ENCODE results near the gene ROPN1L.

ROPN1L gene

GRCh38 chr5:10427978-10428377, 13.7 kb upstream of the ROPN1L start:
- DNase-seq (ENCODE audit: low read depth in 2 of 2), result no peak

DNA sequence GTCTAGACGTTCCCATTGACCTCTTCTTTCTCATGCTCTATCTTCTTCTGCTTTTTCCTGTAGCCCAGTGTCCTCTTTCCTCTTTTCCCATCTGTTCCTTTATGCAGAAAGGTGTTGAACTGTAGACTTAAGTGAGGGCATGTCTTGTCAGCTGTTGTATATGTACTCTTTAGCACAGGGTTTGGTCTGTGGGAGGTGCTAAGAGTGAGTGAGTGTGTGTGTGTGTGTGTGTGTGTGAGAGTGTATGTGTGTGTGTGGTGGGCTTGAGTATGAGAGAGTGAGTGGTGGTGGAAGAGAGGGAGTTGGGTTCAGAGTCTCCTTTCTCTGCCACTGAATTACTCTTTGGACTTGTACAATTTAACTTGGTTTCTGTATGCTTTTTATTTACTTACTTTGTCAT, 10.3 kb upstream of the ROPN1L start:
- no peak for DNase-seq (ENCODE audit: low read depth in 2 of 2)

- DNase-seq (ENCODE audit: low read depth in 2 of 2), result no peak
Measured at GRCh38 chr5:10432059-10433008, 9.3 kb upstream of the ROPN1L start.

DNA sequence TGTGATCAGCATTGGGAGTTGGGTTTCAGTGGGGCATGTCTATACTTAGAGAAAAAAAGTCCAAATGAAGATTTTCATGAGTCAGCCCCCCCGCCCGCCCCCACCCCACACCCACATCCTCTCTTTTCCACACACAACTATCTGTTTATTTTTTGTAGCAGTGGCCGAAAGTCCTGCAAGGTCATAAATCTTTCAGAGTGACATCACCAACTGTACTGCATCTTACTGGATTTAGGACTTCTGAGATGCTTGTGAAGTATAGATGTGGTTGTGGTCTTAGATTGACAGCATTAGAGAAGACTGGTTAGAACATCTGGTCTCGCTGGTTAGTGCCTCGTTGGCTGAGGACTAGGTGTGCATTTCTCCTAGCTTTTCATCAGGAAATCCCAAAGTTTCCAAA, 7.3 kb upstream of the ROPN1L start:
- DNase-seq (ENCODE audit: low read depth in 2 of 2), result no peak

DNA sequence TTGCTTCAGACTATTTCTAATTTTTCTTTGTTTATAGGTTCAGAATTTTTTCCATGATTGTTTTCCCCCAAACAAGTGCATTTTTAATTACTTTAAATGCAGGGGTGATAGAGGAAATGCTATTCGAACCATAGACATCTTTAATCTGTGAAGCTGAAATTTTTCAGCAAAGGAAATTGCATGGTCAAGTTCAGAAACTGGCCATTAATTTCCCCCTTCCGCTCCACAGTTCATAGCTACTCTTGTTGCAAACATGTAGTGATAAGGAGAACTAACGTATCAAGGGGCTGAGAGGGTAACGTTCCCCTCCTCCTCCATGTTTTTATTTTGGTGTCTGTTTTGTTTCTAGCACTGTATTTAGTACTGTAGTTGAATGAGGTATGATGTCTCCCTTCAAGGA, 3.4 kb upstream of the ROPN1L start:
- DNase-seq (ENCODE audit: low read depth in 2 of 2), result no peak

DNA sequence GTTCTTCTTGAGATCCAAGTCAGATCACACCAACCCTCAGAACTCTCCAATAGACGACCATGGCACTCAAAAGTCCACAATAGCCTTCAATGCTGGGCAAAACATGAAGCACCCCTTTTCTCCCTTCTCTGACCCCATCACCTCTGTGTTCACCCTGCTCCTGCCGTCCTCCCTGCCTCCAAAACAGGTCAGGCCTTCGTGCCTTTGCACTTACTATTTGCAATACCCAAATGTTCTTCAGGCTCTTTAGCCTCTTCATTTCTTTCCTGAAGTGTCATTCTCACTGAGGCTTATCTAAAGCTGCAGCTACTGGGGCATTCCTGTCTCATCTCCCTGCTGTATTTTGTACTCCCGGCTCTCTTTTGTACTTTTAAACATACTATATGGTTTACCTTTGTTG, 2.0 kb upstream of the ROPN1L start:
- DNase-seq (ENCODE audit: low read depth in 2 of 2), result no peak

GRCh38 chr5:10440367-10440990, 1.2 kb upstream of the ROPN1L start:
- no peak for DNase-seq (ENCODE audit: low read depth in 2 of 2)

- DNase-seq (ENCODE audit: low read depth in 2 of 2), result no peak
Measured at GRCh38 chr5:10441992-10442435, 335 bp downstream of the ROPN1L start.

DNA sequence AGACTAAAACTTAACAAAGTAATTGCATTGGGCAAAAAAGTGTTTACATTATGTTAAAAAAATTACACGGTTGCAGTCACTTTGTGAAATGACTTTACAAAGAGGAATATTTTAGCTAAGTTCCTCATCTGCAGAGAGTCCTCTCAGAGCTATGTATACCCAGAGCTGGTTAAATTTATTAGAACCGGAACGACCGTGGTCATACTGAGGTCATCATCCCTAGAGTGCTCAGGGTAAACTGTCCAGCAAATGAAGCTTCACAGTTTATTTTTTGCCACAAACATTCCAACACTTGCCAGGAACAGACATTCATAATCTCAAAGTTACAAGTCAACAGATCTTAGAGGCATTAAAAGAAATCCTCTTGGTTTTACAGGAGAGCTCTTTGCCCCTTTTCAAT, 897 bp downstream of the ROPN1L start:
- DNase-seq (ENCODE audit: low read depth in 2 of 2), result no peak

GRCh38 chr5:10445352-10445751, 3.7 kb downstream of the ROPN1L start:
- no peak for DNase-seq (ENCODE audit: low read depth in 2 of 2)

DNA sequence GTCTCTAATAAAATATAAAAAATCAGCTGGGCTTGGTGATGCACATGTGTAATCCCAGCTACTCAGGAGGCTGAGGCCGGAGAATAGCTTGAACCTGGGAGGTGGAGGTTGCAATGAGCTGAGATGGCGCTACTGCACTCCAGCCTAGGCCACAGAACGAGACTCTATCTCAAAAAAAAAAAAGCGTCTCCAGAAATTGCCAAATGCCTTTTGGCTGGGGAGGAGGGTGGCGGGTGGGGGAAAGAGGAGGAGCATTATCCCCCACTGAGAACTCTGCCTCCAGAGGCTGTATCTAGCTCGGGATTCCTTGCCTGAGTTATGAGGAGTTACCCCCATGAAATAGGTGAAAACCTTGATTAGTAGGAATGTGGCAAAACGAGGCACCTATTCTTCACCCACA, 4.8 kb downstream of the ROPN1L start:
- DNase-seq (ENCODE audit: low read depth in 2 of 2), result no peak

DNA sequence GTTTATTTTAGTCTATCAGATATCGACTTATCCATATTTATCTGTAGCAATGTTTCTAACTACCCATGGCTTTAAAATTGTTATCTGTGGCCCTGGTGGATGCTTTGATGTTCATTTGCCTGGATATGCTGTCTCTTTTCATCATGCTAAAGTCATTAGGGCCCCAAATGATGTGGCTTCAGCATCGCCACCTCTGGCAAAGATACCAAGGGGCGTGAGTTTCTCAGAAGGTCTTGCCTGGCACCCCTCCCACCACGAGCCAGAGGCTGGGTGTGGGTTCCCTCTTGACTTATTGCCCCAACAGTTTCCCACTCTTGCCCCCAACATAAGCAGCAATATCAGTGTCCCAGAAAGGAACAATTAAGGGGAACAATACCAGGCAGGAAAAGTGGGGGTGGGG, 5.4 kb downstream of the ROPN1L start:
- DNase-seq (ENCODE audit: low read depth in 2 of 2), result no peak

- no peak for DNase-seq (ENCODE audit: low read depth in 2 of 2)
Measured at GRCh38 chr5:10448754-10449360, 7.2 kb downstream of the ROPN1L start.

GRCh38 chr5:10451137-10451824, 9.6 kb downstream of the ROPN1L start:
- DNase-seq (ENCODE audit: low read depth in 2 of 2), result no peak

DNA sequence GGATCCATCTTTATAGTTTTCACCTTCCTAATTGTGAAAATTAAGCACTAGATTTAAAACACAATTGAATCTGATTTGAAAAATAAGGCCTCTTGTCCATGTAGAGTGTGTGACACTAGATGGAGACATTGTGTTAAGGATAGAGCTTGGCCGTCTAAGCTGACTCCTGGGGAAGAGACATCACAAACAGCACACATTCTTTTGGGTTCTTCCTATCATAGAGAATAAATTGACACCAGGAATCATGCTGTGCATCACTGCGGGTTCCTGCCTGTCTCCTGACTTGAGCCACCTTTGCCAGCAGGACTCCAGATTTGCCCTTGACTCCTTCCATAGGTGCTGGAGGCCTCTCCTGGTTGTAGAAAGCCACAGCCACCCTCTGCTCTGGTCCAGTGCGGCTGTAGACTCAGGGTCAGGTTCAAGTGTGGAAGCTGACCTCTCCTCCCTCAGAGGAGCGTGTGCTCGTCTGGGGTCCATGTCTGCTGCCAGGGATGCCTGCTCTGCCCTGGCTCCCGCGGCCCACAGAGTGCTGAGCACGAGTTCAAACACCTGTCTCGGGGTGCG, 11.2 kb downstream of the ROPN1L start:
- DNase-seq (ENCODE audit: low read depth in 2 of 2), result no peak

GRCh38 chr5:10453545-10453944, 11.9 kb downstream of the ROPN1L start:
- DNase-seq (ENCODE audit: low read depth in 2 of 2), result no peak

- no peak for DNase-seq (ENCODE audit: low read depth in 2 of 2)
Measured at GRCh38 chr5:10454591-10455276, 13.1 kb downstream of the ROPN1L start.

- DNase-seq (ENCODE audit: low read depth in 2 of 2), result no peak
Measured at GRCh38 chr5:10455277-10455670, 13.6 kb downstream of the ROPN1L start.

DNA sequence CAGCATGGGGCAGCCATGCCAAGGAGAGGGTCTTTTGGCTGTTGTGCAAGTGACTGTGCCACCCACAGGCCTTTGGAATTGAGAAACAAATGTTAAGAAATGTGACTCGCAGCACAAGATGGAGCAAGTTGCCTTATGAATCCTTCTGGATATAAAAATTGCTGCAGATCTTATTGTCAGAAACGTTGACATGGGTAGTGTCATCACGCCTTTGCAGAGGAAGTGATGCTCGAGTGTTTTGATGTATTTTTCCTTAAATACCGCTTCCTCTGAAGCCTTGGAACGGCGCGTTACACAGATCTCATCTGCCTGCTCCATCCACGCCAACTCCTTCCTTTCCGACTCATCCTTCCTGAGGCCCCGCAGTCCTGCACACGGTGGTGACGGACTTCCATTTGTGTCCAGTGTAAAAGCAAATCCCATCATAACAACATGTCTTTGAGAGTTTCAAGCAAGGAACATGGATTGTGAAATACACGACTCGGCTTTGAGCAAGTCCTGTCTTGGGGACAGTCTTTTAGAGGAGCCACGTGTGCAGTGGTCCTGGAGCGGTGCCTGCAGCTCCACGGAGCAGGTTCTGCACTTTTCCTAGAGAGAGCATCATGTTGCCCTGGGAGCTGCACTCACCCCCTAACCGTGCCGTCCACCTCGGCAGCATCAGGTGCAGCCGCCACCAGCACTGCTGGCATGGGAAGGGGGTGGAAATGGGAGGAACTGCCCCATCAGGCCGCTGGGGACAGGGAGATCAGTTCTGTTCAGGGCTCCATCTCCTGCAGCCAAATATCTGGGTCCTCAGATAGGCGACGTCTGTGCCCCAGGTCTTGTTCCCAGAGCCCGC, 15.1 kb downstream of the ROPN1L start:
- no peak for DNase-seq (ENCODE audit: low read depth in 2 of 2)

Measured in stimulated activated CD8-positive, alpha-beta memory T cell treated with anti-CD3 and anti-CD28 coated beads, Interleukin-7, amount 100 ng/mL, for 1 hour (primary cell).